ENCODE data around the gene CA4.
"Not testable (repeated sequence)": the region's sequence is repeated elsewhere in the genome, so short reads cannot be mapped to it uniquely, and the experiment has no call there.

Gene CA4

DNA sequence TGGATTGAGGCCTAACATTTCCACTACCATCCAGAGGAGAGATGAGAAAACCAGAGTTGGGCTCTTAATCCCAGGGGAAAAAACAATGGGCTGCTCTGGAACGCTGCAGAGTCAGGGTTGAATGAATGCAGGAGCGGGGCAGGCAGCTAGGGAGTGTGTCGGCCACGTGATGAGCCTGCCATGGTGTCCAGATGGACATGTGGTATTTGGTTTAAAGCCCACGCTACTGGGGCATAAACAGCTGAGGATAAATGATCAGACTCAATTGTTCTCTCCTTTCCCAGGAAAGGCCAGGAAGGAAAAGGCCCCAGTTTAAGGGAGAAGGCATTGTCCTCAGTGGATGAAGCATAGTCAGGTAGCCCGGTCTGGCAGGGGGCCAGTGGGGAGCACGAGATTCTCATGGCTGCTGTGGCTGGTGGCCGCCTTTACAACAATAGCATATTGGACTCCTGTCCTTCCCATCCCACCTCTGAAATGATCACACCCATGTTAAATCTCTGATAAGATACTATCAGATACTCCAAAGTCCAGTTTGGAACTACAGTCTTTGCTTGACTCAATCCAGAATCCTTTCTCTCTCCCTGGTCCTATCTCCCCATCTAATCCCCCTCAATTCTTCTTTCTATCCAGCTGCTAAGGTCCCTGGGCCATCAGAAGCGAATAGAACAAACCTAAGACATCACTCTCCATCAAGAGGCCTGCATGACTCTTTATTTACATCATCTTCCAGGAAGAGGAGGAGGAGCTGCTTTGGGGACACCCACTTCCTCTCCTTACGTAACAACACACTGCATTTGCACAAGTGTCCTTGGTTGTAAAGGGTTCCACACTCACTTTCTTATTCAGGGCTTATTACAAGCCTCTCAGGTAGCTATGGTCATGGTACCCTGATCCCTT is 20.4 kb downstream of the CA4 start:
- DNase-seq (ENCODE audit: extremely low spot score, insufficient read length, low read depth) = no peak
- no peak for FAIRE-seq

DNA sequence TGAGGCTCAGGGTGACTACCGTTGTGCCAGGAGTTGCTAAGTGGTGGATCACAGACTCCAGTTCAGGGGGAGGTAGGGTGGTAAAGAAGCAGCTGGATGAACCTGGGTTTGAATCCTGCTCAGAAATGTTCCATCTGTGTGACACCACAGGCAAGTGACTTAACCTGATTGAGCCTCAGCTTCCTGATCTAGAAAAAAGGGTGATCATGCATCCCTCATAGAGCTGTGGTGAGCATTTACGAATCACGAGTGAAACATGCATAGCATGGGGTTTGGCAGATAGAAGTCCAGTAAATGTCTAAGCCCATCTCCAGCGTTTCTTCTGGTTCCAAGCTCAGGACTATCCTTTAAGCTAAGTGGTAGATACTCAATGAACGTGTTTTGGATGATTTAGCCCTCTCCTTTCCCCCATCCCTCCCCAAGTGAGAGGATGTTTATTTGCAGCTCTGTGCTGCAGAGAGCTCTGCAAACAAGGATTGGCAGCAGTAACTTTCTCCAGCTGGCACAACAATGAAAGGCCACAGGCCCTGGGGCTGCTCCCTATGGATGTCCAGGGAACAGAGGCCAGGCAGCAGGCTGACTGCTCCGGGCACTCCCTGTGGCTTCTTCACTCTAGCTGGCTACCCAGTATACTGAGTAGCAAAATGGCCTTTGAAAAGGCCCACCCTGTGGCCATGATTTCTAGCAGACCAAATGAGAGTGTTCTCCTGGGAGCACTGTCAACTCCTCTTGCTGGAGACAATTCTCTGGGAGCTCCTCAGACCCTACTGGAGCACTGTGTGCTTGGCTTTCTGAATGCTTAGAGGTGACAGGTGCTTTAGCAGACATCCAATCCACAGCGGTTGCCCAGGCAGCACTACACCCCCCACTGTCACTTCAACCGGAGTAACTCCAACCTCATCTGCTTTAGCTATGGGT is 21.3 kb downstream of the CA4 start:
- FAIRE-seq = no peak

GRCh38 chr17:60171753-60172079 is 21.9 kb downstream of the CA4 start:
- DNase-seq (ENCODE audit: extremely low spot score, insufficient read length, low read depth) (no peak), FAIRE-seq (no peak)

More for the DNA sequence above, 21.3 kb downstream of the CA4 start:
- DNase-seq (ENCODE audit: extremely low spot score, insufficient read length, low read depth) = no peak

- FAIRE-seq (no peak), DNase-seq (ENCODE audit: extremely low spot score, insufficient read length, low read depth) (no peak)
These were observed 23.6 kb downstream of the CA4 start for GRCh38 chr17:60173304-60173819.

- FAIRE-seq = no peak
- DNase-seq (ENCODE audit: extremely low spot score, insufficient read length, low read depth) = no peak
These were observed 24.3 kb downstream of the CA4 start for GRCh38 chr17:60174035-60174434.

DNA sequence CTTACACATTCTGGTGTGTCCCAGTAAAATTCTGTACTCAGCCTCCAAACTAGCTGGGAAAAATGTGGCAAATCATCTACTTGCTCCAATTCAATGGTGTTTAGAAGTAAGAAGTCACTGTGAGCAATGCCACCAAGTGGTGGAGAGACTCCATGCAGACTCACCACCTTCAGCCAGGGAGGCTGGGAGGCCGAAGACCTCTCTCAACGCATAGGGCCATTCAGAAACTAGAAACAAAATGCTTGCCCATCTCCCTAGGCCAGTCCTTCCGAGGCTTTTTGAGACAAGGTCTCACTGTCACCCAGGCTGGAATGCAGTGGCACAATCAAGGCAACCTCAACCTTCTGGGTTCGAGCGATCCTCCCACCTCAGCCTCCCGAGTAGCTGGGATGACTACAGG is 25.0 kb downstream of the CA4 start:
- FAIRE-seq; DNase-seq (ENCODE audit: extremely low spot score, insufficient read length, low read depth): not testable (repeated sequence)

DNA sequence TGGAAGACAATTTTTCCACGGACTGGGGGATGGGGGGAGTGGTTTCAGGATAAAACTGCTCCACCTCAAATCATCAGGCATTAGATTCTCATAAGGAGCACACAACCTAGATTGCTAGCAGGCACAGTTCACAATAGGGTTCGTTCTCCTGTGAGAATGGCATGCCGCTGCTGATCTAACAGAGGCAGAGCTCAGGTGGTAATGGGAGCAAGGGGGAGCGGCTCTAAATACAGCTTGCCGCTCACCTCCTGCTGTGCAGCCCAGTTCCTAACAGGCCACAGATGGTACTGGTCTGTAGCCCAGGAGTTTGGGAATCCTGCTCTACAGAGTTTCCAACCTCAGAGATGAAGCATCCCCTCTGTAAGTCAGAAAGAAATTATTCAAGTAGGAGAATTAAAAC is 27.0 kb downstream of the CA4 start:
- not testable (repeated sequence) for FAIRE-seq; DNase-seq (ENCODE audit: extremely low spot score, insufficient read length, low read depth)

GRCh38 chr17:60178180-60178579 is 28.4 kb downstream of the CA4 start:
- DNase-seq (ENCODE audit: extremely low spot score, insufficient read length, low read depth); FAIRE-seq: not testable (repeated sequence)

DNA sequence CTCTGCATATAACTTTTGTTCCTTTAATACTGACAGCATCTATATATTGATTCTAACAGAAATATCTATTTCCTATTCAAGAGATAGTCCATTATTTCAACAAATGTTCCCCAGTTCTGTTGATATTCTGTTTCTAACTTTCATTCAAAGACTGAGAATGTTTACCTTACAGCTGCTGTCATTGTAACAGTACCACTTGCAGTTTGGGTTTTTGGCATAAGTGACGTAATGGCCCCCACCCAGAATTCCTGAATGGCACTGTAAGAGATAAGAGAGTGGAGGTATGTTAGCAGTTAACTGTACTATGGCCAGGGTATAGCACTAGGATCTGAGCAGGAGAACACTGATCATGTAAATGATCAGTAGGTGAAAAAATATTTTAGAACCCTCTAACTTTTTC is 30.6 kb downstream of the CA4 start:
- not testable (repeated sequence) for DNase-seq (ENCODE audit: extremely low spot score, insufficient read length, low read depth); FAIRE-seq

GRCh38 chr17:60186372-60186771 is 36.6 kb downstream of the CA4 start:
- FAIRE-seq; DNase-seq (ENCODE audit: extremely low spot score, insufficient read length, low read depth): not testable (repeated sequence)

- FAIRE-seq; DNase-seq (ENCODE audit: extremely low spot score, insufficient read length, low read depth): not testable (repeated sequence)
These were observed 37.3 kb downstream of the CA4 start for GRCh38 chr17:60186846-60187745.

- no peak for FAIRE-seq
These were observed 39.0 kb downstream of the CA4 start for GRCh38 chr17:60188759-60189158.

GRCh38 chr17:60190032-60190431 is 40.3 kb downstream of the CA4 start:
- not testable (repeated sequence) for FAIRE-seq

More at GRCh38 chr17:60188759-60189158, 39.0 kb downstream of the CA4 start:
- DNase-seq (ENCODE audit: extremely low spot score, insufficient read length, low read depth) = no peak

GRCh38 chr17:60193032-60193431 is 43.3 kb downstream of the CA4 start:
- DNase-seq (ENCODE audit: extremely low spot score, insufficient read length, low read depth); FAIRE-seq: not testable (repeated sequence)

More at GRCh38 chr17:60190032-60190431, 40.3 kb downstream of the CA4 start:
- DNase-seq (ENCODE audit: extremely low spot score, insufficient read length, low read depth) = not testable (repeated sequence)

- FAIRE-seq (no peak), DNase-seq (ENCODE audit: extremely low spot score, insufficient read length, low read depth) (no peak)
These were observed 43.7 kb downstream of the CA4 start for GRCh38 chr17:60193482-60193881.

GRCh38 chr17:60194141-60194540 is 44.4 kb downstream of the CA4 start:
- not testable (repeated sequence) for FAIRE-seq; DNase-seq (ENCODE audit: extremely low spot score, insufficient read length, low read depth)

DNA sequence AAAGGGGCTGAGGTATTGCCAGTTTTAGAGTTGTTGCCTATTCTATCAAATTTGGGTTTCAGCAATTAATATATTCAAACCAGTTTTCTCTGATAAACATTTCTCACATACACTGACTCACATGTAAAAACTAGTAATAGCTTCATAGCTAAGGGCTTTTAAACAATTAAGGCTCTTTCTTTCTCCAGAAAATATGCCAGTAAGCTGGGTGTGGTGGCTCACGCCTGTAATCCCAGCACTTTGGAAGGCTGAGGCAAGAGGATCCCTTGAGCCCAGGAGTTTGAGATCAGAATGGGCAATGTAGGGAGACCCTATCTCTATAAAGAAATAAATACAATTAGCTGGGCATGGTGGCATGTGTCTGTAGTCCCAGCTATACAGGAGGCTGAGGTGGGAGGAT is 48.9 kb downstream of the CA4 start:
- FAIRE-seq; DNase-seq (ENCODE audit: extremely low spot score, insufficient read length, low read depth): not testable (repeated sequence)

GRCh38 chr17:60205782-60206181 is 56.0 kb downstream of the CA4 start:
- FAIRE-seq = not testable (repeated sequence)

DNA sequence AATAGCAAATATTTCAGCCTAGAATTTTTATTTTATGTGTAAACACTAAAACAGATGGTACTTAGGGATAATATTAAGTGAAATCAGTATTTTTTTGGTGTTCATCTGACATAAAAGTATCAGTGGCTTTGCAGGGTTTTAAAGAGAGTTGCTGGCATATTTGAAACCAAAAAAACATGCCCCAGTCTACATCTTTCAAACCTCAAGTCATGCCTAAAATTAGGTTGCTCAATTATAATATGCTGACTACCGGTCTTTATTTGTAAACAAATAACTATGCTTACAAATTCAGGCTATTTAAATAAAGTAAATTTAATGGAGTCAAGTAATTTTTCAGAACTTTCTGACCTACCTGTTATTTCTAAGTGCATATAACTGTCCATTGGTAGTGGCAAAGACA is 58.5 kb downstream of the CA4 start:
- not testable (repeated sequence) for FAIRE-seq; DNase-seq (ENCODE audit: extremely low spot score, insufficient read length, low read depth)

More at GRCh38 chr17:60205782-60206181, 56.0 kb downstream of the CA4 start:
- DNase-seq (ENCODE audit: extremely low spot score, insufficient read length, low read depth) = not testable (repeated sequence)

All from GM18507 (cell line).